ENCODE data around the gene PWWP2B.

The PWWP2B gene

DNA sequence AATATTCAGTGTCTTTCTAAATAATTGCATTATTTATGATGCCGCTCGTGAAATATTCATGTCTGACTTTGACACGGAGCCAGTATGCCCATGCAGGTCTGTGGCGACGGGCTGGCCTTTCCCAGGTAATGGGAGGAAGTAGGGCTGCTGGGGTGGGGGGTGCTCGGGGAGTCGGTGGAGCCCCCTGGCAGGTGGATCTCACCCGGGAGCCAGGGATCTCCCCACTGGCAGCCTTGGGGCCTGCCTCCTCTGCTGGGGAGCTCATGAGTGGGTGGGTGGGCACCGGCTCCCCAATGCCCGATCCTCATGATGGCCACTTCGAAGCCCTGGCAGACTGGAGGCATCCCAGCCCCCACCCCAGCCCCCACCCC lies 52.8 kb downstream of the PWWP2B start:
- no peak for DNase-seq (ENCODE audit: extremely low read depth, low read depth)
- TF ChIP-seq, protein P1, sequence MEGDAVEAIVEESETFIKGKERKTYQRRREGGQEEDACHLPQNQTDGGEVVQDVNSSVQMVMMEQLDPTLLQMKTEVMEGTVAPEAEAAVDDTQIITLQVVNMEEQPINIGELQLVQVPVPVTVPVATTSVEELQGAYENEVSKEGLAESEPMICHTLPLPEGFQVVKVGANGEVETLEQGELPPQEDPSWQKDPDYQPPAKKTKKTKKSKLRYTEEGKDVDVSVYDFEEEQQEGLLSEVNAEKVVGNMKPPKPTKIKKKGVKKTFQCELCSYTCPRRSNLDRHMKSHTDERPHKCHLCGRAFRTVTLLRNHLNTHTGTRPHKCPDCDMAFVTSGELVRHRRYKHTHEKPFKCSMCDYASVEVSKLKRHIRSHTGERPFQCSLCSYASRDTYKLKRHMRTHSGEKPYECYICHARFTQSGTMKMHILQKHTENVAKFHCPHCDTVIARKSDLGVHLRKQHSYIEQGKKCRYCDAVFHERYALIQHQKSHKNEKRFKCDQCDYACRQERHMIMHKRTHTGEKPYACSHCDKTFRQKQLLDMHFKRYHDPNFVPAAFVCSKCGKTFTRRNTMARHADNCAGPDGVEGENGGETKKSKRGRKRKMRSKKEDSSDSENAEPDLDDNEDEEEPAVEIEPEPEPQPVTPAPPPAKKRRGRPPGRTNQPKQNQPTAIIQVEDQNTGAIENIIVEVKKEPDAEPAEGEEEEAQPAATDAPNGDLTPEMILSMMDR (IDR thresholded peaks at IDR 0.05; ENCODE audit: low read depth, low read length): no peak

DNA sequence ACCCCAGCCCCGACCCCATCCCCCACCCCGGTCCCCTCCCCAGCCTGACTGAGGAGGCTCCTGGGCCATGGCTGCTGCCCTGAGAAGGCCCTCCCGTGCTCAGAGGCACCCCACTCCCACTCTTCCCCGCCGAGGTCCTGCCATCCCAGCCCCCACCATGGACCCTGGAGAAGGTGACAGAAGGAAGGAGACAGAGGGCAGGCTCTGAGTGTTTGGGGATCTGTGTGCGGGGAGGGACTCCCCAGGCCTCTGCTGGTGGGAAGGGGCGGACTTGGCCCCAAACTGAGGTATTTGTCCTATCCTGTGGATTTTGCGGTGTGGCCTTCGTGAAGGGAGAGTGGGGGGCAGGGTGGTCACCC lies 53.4 kb downstream of the PWWP2B start:
- TF ChIP-seq, protein P1 (IDR thresholded peaks at IDR 0.05; ENCODE audit: low read depth, low read length): no peak

DNA sequence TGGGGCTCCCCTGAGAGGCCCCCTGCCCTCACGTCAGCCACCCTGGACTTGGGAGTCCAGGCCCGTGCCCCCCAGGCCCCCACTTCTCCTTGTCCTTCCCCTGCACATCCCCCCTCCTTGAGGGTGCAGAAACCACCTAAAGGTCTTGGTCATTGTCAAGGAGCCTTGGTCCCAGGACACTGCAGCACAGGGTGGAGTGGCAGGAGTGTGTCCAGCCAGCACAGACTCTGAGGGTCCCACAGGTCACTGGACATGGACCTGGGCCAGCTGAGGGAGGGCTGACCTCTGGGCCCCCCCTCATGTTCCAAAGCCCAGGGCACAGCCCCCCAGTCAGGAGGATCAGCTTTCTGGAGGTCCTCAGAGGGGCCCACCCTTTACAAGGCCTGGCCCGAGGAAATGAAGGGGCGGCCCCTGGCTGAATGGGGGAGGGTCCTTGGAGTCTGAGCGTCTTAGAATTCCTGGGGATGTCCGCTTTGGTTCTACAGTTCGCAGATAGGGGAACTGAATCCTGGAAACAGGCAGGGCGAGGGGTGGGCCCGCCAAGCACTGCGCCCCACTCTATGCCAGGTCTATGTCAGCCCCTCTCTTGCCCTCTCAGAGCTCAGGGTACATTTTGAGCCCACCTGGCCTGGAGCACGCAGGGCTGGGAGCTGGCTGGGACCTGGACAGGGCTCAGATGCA lies 54.0 kb downstream of the PWWP2B start:
- TF ChIP-seq, protein P1 (IDR thresholded peaks at IDR 0.05; ENCODE audit: low read depth, low read length): no peak
- DNase-seq (ENCODE audit: extremely low read depth, low read depth): no peak

More for the DNA sequence above, 53.4 kb downstream of the PWWP2B start:
- no peak for DNase-seq (ENCODE audit: extremely low read depth, low read depth)

DNA sequence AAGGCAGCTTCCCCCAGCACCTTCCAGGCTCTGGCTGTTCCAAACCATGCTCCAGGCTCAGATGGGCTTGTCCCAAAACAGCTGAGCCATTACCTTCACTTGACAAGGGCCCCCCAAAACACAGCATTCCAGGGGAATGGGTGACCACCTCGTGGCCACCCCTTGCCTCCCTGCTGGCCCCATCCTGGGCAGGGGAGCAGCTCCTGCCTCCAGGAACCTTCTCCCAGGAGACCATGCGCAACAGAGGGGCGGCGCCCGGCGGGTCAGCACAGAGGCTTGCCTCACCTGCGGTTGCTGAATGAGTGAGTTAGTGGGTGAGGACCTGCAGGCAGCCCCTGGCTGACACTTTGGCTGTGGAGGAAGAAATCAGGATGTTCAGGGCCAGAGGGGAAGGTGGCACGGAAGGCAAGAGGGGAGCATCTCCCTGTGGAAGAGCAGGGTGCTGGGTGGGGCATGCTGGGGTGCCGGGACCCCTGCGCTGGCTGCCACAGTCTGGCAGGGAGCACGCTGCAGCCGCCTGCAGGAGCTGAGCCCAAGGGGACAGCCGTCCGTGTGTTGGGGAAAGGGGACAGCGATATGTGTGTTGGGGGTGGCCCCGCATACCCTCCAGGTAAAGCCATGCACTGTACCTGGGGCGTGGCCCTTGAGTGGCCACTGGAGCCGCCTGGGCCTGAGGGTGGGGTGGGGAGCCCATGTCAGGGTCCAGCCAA lies 54.7 kb downstream of the PWWP2B start:
- TF ChIP-seq, protein P1 (IDR thresholded peaks at IDR 0.05; ENCODE audit: low read depth, low read length): no peak
- DNase-seq (ENCODE audit: extremely low read depth, low read depth): no peak

DNA sequence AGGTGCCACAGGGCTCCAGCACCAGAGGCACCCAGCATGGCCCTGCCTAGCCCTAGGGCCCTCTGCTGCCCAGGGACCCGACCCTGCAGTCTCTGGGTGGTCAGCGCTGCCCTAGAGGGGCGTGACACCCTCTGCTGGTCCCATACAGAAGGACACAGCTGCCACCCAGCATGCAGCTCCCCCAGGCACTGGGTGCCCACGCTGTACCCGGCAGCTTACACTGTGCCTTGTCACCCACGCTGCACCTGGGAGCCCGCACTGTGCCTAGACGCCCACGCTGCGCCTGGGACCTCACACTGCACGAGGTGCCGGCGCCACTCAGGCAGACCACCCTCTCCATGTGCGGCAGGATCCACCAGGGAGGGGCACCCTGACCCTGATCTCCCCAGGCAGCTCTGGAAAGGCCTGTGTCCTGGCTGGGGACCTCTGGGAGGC lies 55.2 kb downstream of the PWWP2B start:
- TF ChIP-seq, protein P1 (IDR thresholded peaks at IDR 0.05; ENCODE audit: low read depth, low read length): no peak
- no peak for DNase-seq (ENCODE audit: extremely low read depth, low read depth)

DNA sequence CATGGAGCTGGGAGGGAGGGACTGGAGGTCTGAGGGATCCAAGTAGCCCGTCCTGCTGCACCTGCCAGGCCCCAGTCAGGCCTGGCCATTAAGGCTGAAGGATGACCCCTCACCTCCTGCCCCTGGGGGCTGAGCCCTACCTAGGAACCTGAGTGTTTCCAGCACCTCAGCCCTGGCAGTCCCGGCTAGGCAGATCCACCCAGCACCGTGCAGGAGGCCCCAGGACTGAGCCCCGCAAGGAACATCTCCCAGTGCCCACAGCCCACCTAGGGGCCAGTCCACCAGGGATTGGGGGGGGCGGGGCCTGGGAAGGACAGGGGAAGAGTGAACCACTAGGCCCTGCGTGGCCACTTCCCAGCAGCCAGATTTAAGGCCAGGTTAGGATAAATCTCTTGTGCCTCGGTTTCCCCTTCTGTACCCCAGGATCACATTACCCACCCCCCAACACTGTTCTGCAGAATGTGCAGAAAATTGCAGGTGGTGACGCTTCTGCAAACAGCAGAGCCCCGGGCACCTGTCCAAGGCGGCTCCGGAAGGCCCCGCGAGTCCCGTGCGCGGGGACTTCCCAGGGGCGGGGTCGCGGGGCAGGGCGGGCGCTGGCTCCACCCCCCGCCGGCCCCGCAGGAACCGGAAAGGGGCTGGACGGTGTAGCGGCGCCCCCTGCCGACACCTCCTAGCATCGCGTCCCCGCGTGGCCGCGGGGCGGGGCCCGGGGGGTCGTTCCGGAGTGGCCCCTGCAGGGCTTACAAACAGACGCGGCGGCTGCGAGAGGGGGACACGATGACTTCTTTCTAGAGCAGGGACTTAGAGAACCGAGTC lies 55.9 kb downstream of the PWWP2B start:
- DNase-seq (ENCODE audit: extremely low read depth, low read depth): no peak

More for the DNA sequence above, 55.9 kb downstream of the PWWP2B start:
- TF ChIP-seq, protein P1 (IDR thresholded peaks at IDR 0.05; ENCODE audit: low read depth, low read length): peak; percentile 65

Measured in AG09319 (cell line).